Loucy (cell line): ENCODE data around the gene ALG3.
A peak's percentile ranks its signal among the peaks of the same experiment; 100 is the strongest.

ENCODE experiments used
- H2AFZ ChIP-seq: fragments of 200-600 bp; sonication (generic); 2 replicates; pipeline ENCODE4 v1.6.0; 2016; ENCODE audit warnings: antibody characterized with exemption, mild to moderate bottlenecking, low read length, moderate library complexity
- H3F3A ChIP-seq: fragments of 200-600 bp; 2 replicates; pipeline ENCODE4 v1.6.0; 2016; ENCODE audit warnings: antibody characterized with exemption, low read depth, mild to moderate bottlenecking
- H3K27me3 ChIP-seq: fragments of 200-600 bp; sonication (generic); 2 replicates; pipeline ENCODE4 v1.6.1; 2014; ENCODE audit warnings: low read length, mild to moderate bottlenecking; ENCODE audit not compliant: insufficient read depth, poor library complexity, severe bottlenecking
- H3K36me3 ChIP-seq: fragments of 200-600 bp; sonication (generic); 2 replicates; pipeline ENCODE4 v1.6.1; 2016; ENCODE audit warnings: low read length; ENCODE audit not compliant: insufficient read depth
- H3K4me1 ChIP-seq: fragments of 200-600 bp; sonication (generic); 2 replicates; pipeline ENCODE4 v1.5.1; 2014; ENCODE audit warnings: low read length, mild to moderate bottlenecking; ENCODE audit not compliant: insufficient read depth, poor library complexity, severe bottlenecking
- H3K4me2 ChIP-seq: fragments of 200-600 bp; sonication (generic); 2 replicates; pipeline ENCODE4 v1.6.0; 2014; ENCODE audit warnings: antibody characterized with exemption, low read length, low read depth, mild to moderate bottlenecking; ENCODE audit not compliant: poor library complexity, severe bottlenecking
- H3K4me3 ChIP-seq: fragments of 200-600 bp; sonication (generic); 2 replicates; pipeline ENCODE4 v1.5.1; 2014; ENCODE audit warnings: low read length, mild to moderate bottlenecking, mixed read lengths; ENCODE audit not compliant: poor library complexity, severe bottlenecking
- H3K79me2 ChIP-seq: fragments of 200-600 bp; sonication (generic); 2 replicates; pipeline ENCODE4 v1.6.1; 2014; ENCODE audit warnings: low read length; ENCODE audit not compliant: insufficient read depth
- H3K9ac ChIP-seq: fragments of 200-600 bp; sonication (generic); 2 replicates; pipeline ENCODE4 v1.6.0; 2014; ENCODE audit warnings: mild to moderate bottlenecking, low read depth, low read length, moderate library complexity; ENCODE audit not compliant: poor library complexity, severe bottlenecking
- H3K9me2 ChIP-seq: fragments of 200-600 bp; sonication (generic); replicated peaks from 2 replicates; pipeline ENCODE4 v1.6.1; 2016; ENCODE audit warnings: low read depth, low read length, mixed read lengths
- H3K9me3 ChIP-seq: fragments of 200-600 bp; sonication (generic); 2 replicates; pipeline ENCODE4 v1.6.1; 2014; ENCODE audit warnings: mild to moderate bottlenecking, antibody characterized with exemption, low read length, low read depth; ENCODE audit not compliant: insufficient read depth
- H4K20me1 ChIP-seq: fragments of 200-600 bp; sonication (generic); 2 replicates; pipeline ENCODE4 v1.6.0; 2014; ENCODE audit warnings: antibody characterized with exemption, low read length, mild to moderate bottlenecking; ENCODE audit not compliant: insufficient read depth, poor library complexity, severe bottlenecking
- EZH2phosphoT487 ChIP-seq: fragments of 200-600 bp; IDR thresholded peaks from 2 replicates; pipeline ENCODE4 v1.6.1; 2018; ENCODE audit warnings: antibody characterized with exemption, mild to moderate bottlenecking, moderate library complexity, borderline replicate concordance
- TF ChIP-seq, protein P1 (sequence below): fragments of 200-600 bp; sonication (generic); conservative IDR thresholded peaks from 2 replicates; pipeline ENCODE4 v1.5.1; 2014; ENCODE audit warnings: mild to moderate bottlenecking, antibody characterized with exemption, low read length

ALG3 gene

DNA sequence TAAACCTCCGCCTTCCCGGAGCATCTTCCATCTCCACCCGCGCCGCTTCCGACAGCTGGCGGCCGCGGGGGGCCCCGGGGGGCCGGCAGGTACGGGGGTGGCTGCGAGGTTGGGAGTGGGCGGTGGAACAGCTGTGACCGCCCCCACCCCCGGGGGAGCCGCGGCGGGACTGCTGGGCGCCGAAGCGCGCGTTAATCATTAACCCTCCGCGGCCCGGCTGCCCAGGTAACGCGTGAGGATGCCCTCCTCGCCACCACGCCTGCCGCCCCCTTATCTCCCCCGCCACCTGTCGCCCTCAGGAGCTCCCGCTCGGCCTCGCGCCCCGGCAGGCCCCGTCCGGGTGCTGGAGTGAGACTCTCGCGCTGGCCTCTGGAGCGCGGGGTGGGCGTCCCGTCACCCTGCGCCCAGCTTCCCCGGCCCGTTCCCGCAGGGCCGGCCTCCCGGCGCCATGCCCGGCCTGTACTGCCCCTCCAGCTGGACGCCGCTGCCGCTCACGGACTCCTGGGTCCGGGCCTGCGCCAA, 18.6 kb downstream of the ALG3 start:
- Histone ChIP-seq H3K79me2 (no peaks in the 10 kb centered on the region), H3K4me3 (peak overlapping the region; percentile 72), H3F3A (no peaks in the 10 kb centered on the region), H3K9me3 (no peaks in the 10 kb centered on the region), H3K36me3 (no peaks in the 10 kb centered on the region), H3K9ac (peak overlapping the region; percentile 11), H3K27me3 (no peaks in the 10 kb centered on the region), H3K4me2 (peak overlapping the region; percentile 81), H2AFZ (peak overlapping the region; percentile 91; the same call in 1 of the 2 replicates), H4K20me1 (no peaks in the 10 kb centered on the region), H3K4me1 (no peaks in the 10 kb centered on the region), H3K9me2 (no peaks in the 10 kb centered on the region)
- TF ChIP-seq EZH2phosphoT487 = no peak
- TF ChIP-seq, protein P1, sequence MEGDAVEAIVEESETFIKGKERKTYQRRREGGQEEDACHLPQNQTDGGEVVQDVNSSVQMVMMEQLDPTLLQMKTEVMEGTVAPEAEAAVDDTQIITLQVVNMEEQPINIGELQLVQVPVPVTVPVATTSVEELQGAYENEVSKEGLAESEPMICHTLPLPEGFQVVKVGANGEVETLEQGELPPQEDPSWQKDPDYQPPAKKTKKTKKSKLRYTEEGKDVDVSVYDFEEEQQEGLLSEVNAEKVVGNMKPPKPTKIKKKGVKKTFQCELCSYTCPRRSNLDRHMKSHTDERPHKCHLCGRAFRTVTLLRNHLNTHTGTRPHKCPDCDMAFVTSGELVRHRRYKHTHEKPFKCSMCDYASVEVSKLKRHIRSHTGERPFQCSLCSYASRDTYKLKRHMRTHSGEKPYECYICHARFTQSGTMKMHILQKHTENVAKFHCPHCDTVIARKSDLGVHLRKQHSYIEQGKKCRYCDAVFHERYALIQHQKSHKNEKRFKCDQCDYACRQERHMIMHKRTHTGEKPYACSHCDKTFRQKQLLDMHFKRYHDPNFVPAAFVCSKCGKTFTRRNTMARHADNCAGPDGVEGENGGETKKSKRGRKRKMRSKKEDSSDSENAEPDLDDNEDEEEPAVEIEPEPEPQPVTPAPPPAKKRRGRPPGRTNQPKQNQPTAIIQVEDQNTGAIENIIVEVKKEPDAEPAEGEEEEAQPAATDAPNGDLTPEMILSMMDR = no peak

DNA sequence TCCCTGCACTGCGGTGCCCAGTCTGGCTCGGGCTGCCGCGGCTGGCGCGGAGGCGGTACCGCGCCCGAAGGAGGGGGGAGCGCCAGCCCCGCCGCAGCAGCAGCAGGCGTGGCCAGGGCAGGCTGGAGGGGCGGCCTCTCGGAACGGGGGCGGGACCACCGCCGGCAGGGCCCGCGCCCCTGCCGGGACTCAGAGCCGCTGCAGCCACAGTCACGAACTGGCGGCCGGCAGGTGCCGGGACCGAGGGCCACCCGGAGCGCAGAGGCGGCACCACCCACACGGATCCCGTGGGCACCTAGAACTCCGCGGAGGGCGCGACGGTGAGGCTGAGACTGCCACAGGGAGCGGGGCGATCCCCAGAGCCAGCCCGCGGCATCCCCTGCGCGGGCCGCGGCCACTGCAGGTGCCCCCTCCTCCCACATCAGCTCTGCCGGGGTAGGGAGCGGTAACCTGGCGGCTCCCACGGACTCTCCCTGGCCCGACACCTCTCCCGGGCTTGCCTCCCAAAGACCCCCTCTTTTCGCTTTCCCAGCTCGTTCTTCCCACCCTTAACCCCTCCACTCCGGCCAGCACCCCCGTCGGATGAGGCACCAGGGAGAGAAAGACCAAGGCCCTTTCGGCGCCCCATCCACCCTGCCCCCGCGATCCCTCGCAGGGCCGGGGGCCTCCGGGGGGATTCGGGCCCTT, 19.2 kb downstream of the ALG3 start, which contains the start of gene VWA5B2:
TSS of gene VWA5B2 (plus strand) at position 192 of the 687 bp plus-strand sequence. CDS start 944 bp downstream, outside the sequence.
- Histone ChIP-seq H2AFZ (peak within 1 kb of the TSS; percentile 91), H3K9me3 (no peaks in the 10 kb centered on the region), H3K4me1 (no peaks in the 10 kb centered on the region), H3K4me3 (peak within 1 kb of the TSS; percentile 72), H3K27me3 (no peaks in the 10 kb centered on the region), H3K36me3 (no peaks in the 10 kb centered on the region), H4K20me1 (no peaks in the 10 kb centered on the region), H3K9ac (peak within 1 kb of the TSS; percentile 11), H3F3A (no peaks in the 10 kb centered on the region), H3K79me2 (no peaks in the 10 kb centered on the region), H3K9me2 (no peaks in the 10 kb centered on the region), H3K4me2 (peak within 1 kb of the TSS; percentile 81)
- TF ChIP-seq EZH2phosphoT487 = no peak
- TF ChIP-seq, protein P1 = 0 out of 2 replicates have a peak, but pooled peaks have one; percentile 29

DNA sequence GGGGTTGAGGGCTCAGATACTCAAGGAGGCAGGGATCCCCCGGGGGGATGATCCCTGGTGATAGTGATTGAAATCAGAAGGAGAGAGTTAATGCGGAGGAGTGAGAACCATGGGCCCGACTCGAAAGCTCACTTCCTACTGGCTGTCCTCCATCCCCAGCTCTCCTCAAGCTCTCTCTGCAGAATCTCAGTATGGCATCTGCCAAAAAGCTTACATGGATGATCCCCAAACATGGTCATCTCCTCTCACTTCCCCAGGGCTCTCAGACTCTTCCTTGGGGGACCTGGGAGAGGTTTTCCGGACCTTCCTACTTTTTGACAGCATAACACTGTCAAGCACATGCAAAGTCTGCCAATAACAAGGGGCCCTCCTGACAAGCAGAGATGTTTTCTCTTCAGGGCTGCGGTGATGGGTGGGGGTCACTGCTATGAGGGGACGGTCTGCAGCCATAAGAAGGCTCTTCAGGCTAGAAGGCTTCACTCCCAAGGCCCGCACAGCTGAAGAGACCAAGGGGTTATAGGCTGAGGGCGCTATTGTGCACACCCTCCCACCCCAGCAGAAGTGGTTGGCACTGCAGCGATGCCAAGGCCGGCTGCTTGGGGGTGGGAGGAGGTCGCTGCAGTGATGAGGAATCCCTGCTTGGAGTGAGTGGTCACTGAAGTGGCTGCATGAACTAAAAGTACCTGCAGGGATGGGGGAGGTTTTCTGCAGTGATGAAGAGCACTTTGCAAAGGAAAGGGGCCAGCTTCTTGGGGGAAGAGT, 20.2 kb downstream of the ALG3 start:
- Histone ChIP-seq H3K27me3 (no peaks in the 10 kb centered on the region), H3K4me3 (peak overlapping the region; percentile 72), H3K9ac (no peak overlapping the region)

More for the DNA sequence above, 20.2 kb downstream of the ALG3 start:
- no peaks in the 10 kb centered on the region for H3F3A ChIP-seq
- peak overlapping the region; percentile 91 for H2AFZ ChIP-seq
- H3K4me1 ChIP-seq = no peaks in the 10 kb centered on the region
- H3K9me2 ChIP-seq = no peaks in the 10 kb centered on the region
- no peaks in the 10 kb centered on the region for H3K36me3 ChIP-seq
- no peaks in the 10 kb centered on the region for H3K79me2 ChIP-seq
- no peaks in the 10 kb centered on the region for H4K20me1 ChIP-seq
- H3K4me2 ChIP-seq = peak overlapping the region; percentile 81
- H3K9me3 ChIP-seq = no peaks in the 10 kb centered on the region
- TF ChIP-seq, protein P1 = peak; percentile 36
- TF ChIP-seq EZH2phosphoT487 = no peak
